Spleen (tissue), 11 donors: ENCODE data around the gene PKD2L2. TPM values are rescaled to one million over a fixed set of nuclear protein-coding genes. Genes with fewer than 3 reads are reported as not detected.
A peak's percentile ranks its signal among the peaks of the same experiment; 100 is the strongest.
"Not testable (repeated sequence)": the region's sequence is repeated elsewhere in the genome, so short reads cannot be mapped to it uniquely, and the experiment has no call there.

Experiments
- DNase-seq: peaks from one replicate; pipeline ENCODE4 v3.0.0-alpha.2; 2020
- H3K27ac ChIP-seq, 8 donors: fragments of 200-600 bp; sonication (generic) in 7 of 8; 1 replicate in 4 of 8; 2 replicates in 4 of 8; pipeline versions ENCODE4 v1.5.0 to v1.8.0; 2016 to 2021; ENCODE audit warnings: inconsistent platforms in 4 of 8, mild to moderate bottlenecking in 4 of 8, moderate library complexity in 1 of 8
- H3K27me3 ChIP-seq, 7 donors: fragments of 200-600 bp; sonication (generic) in 6 of 7; replicated peaks in 1 of 7; 1 replicate in 4 of 7; 2 replicates in 3 of 7; pipeline versions ENCODE4 v1.5.0 to v1.8.0; 2016 to 2021; ENCODE audit warnings: inconsistent platforms in 3 of 7, mild to moderate bottlenecking in 1 of 7
- H3K36me3 ChIP-seq, 6 donors: fragments of 200-600 bp; sonication (generic) in 5 of 6; 1 replicate in 4 of 6; 2 replicates in 2 of 6; pipeline versions ENCODE4 v1.5.0 to v1.8.0; 2016 to 2021; ENCODE audit warnings: inconsistent platforms in 2 of 6
- H3K4me1 ChIP-seq, 6 donors: fragments of 200-600 bp; sonication (generic) in 5 of 6; 1 replicate in 3 of 6; 2 replicates in 3 of 6; pipeline versions ENCODE4 v1.5.0 to v1.8.0; 2016 to 2021; ENCODE audit warnings: inconsistent platforms in 3 of 6
- H3K4me3 ChIP-seq, 8 donors: fragments of 200-600 bp; sonication (generic) in 7 of 8; 1 replicate in 4 of 8; 2 replicates in 4 of 8; pipeline versions ENCODE4 v1.5.0 to v1.8.0; 2016 to 2021; ENCODE audit warnings: inconsistent platforms in 4 of 8, mild to moderate bottlenecking in 4 of 8, moderate library complexity in 2 of 8
- H3K9me3 ChIP-seq, 8 donors: fragments of 200-600 bp; sonication (generic) in 7 of 8; 1 replicate in 4 of 8; 2 replicates in 4 of 8; pipeline versions ENCODE4 v1.5.0 to v1.8.0; 2016 to 2021; ENCODE audit warnings: inconsistent platforms in 4 of 8
- CTCF ChIP-seq, 11 experiments: fragments of 200-600 bp in 7 of 11; fragments of 450-650 bp in 4 of 11; sonication (generic) in 4 of 11; IDR thresholded peaks in 8 of 11; conservative IDR thresholded peaks in 3 of 11; 1 replicate in 7 of 11; 2 replicates in 4 of 11; pipeline versions ENCODE4 v1.4.0 to v1.8.0; 2016 to 2021; ENCODE audit warnings: antibody characterized with exemption in 11 of 11, inconsistent platforms in 4 of 11, mild to moderate bottlenecking in 1 of 11
- POLR2A ChIP-seq, 3 donors: fragments of 450-650 bp; IDR thresholded peaks; one replicate each; pipeline ENCODE4 v1.5.1; 2017; ENCODE audit warnings: antibody characterized with exemption in 3 of 3, mild to moderate bottlenecking in 1 of 3
- POLR2AphosphoS5 ChIP-seq, 3 donors: sonication (generic); formaldehyde crosslinking; IDR thresholded peaks; one replicate each; pipeline ENCODE4 v1.5.1; 2017; ENCODE audit warnings: antibody characterized with exemption in 3 of 3
- WGBS, 5 donors: extraction: QIAGEN DNeasy Blood & Tissue Kit in 3 of 5; methylation state at CpG; one replicate each; pipeline versions ENCODE4 v1.1.5 to v1.1.7; 2013 to 2018; 5-methylcytosine and 5-hydroxymethylcytosine counted together
- intact Hi-C: fragments of 100-400 bp; cut with DNase I; formaldehyde crosslinking; loops from one replicate; pipeline ENCODE4 v1.15.0; 2023; ENCODE audit warnings: low total_unique reads
- polyA plus RNA-seq, 3 donors: library from polyadenylated mRNA; stranded (reverse); fragments of 200-250 nt; gene quantifications; one replicate each; pipeline ENCODE4 v1.2.1, GENCODE V29; 2013
- total RNA-seq, 7 donors: library from RNA; depleted of rRNA in 3 of 7; stranded (reverse); fragments of >200 nt in 3 of 7; fragmentation: NEBNext Ultra II Directional in 4 of 7; extraction: Animal tissue kit (Norgen Biotek cat#: 25700) in 4 of 7; gene quantifications; one replicate each; pipeline versions ENCODE4 v1.1.0 to v1.2.1, GENCODE V29; 2016 to 2021
- donor health status: healthy with polysubstance abuse.
- donor health status: DM: no; HTN: no; CAD: no; lungs with moderate emphysema.
- donor health status: DM: no; HTN: no; CAD: no.
- donor health status: Bipolar disorder and iron deficiency.
- donor health status: healthy.
- donor health status: DM: no; HTN: no; CAD: no.
- donor health status: DM: yes; HTN: yes; CAD: no.

PKD2L2 gene
- total and polyA plus RNA-seq, 10 donors, result 0.09 to 1.8 (median 1.1) TPM; not detected in 7

- Histone ChIP-seq H3K9me3 (no peaks in the 10 kb centered on the region), H3K27ac (no peak overlapping the region), H3K4me1 (peaks cover 0 to 11% (median 2%) of the 10 kb centered on the region in 6 donors), H3K27me3 (no peaks in the 10 kb centered on the region), H3K4me3 (no peak overlapping the region), H3K36me3 (peaks cover 0 to 5% (median 0%) of the 10 kb centered on the region in 6 donors)
- intact Hi-C loops, result no loop called here
- no peak for DNase-seq
- no peak for TF ChIP-seq POLR2A (IDR thresholded peaks at IDR 0.05)
- no peak for TF ChIP-seq POLR2AphosphoS5 (IDR thresholded peaks at IDR 0.05)
- no peak for TF ChIP-seq CTCF (IDR thresholded peaks at IDR 0.05 in 8 of 11, conservative IDR thresholded peaks at IDR 0.05 in 3 of 11)
These were observed 43.8 kb upstream of the PKD2L2 start for GRCh38 chr5:137845472-137845871.

GRCh38 chr5:137847687-137848086 is 41.6 kb upstream of the PKD2L2 start:
- Histone ChIP-seq H3K36me3 (peaks cover 0 to 5% (median 0%) of the 10 kb centered on the region in 6 donors), H3K9me3 (no peaks in the 10 kb centered on the region), H3K4me1 (peaks cover 0 to under 1% (median 0%) of the 10 kb centered on the region in 6 donors), H3K27ac (peak overlapping the region in 3 of 8 donors; percentile 2 to 45 (median 26)), H3K27me3 (no peaks in the 10 kb centered on the region), H3K4me3 (no peak overlapping the region)
- intact Hi-C loops, result no loop called here
- 72 to 85% (median 80%) methylated on average over 6 of the region's 6 CpGs for WGBS, 5 donors
- no peak for DNase-seq
- TF ChIP-seq POLR2A (IDR thresholded peaks at IDR 0.05) (no peak), POLR2AphosphoS5 (IDR thresholded peaks at IDR 0.05) (no peak), CTCF (IDR thresholded peaks at IDR 0.05 in 8 of 11, conservative IDR thresholded peaks at IDR 0.05 in 3 of 11) (no peak)

GRCh38 chr5:137853165-137853564 is 36.1 kb upstream of the PKD2L2 start:
- H3K36me3 ChIP-seq, H3K4me3 ChIP-seq, H3K27me3 ChIP-seq, intact Hi-C loops, DNase-seq, H3K9me3 ChIP-seq, H3K27ac ChIP-seq: not testable (repeated sequence)
- peaks cover 0 to 22% (median 16%) of the 10 kb centered on the region in 6 donors for H3K4me1 ChIP-seq

GRCh38 chr5:137856201-137856600 is 33.1 kb upstream of the PKD2L2 start:
- Histone ChIP-seq H3K36me3 (no peaks in the 10 kb centered on the region), H3K4me3 (no peak overlapping the region), H3K4me1 (peaks cover 8 to 38% (median 30%) of the 10 kb centered on the region in 6 donors), H3K27ac (no peak overlapping the region), H3K9me3 (peaks cover 0 to 6% (median 0%) of the 10 kb centered on the region in 8 donors), H3K27me3 (no peaks in the 10 kb centered on the region)
- no peak for DNase-seq
- 64 to 73% (median 69%) methylated on average over 3 of the region's 3 CpGs for whole genome bisulfite sequencing, 5 donors
- intact Hi-C loops, result no loop called here
- no peak for TF ChIP-seq CTCF (IDR thresholded peaks at IDR 0.05 in 8 of 11, conservative IDR thresholded peaks at IDR 0.05 in 3 of 11)
- TF ChIP-seq POLR2A (IDR thresholded peaks at IDR 0.05), result no peak
- no peak for TF ChIP-seq POLR2AphosphoS5 (IDR thresholded peaks at IDR 0.05)
